GM23338 (cell line): ENCODE measurements around the gene ENDOU. TPM values are rescaled to one million over a fixed set of nuclear protein-coding genes. Genes with fewer than 3 reads are reported as not detected.

Experiments used
- ATAC-seq: fragments of 200-7000 bp; cut with Tn5 transposase; 3 replicates; pipeline ENCODE4 v1.9.1; 2020
- DNase-seq: peaks from one replicate; pipeline ENCODE4 v3.0.0-alpha.2; 2015; ENCODE audit warnings: low spot score
- H2AFZ ChIP-seq: fragments of 200-600 bp; sonication (generic); 2 replicates; pipeline ENCODE4 v1.8.0; 2016; ENCODE audit warnings: antibody characterized with exemption, mild to moderate bottlenecking, moderate library complexity
- H3F3A ChIP-seq: fragments of 200-600 bp; sonication (generic); replicated peaks from 2 replicates; pipeline ENCODE4 v1.8.0; 2017; ENCODE audit warnings: antibody characterized with exemption, mixed run types, low read depth
- H3K27ac ChIP-seq: fragments of 200-600 bp; sonication (generic); 2 replicates; pipeline ENCODE4 v1.6.1; 2016; ENCODE audit warnings: low read depth
- H3K27me3 ChIP-seq: fragments of 200-600 bp; sonication (generic); 2 replicates; pipeline ENCODE4 v1.8.0; 2016; ENCODE audit warnings: mild to moderate bottlenecking, mixed run types, moderate library complexity; ENCODE audit not compliant: insufficient read depth
- H3K36me3 ChIP-seq: fragments of 200-600 bp; sonication (generic); 2 replicates; pipeline ENCODE4 v1.8.0; 2016; ENCODE audit warnings: mild to moderate bottlenecking; ENCODE audit not compliant: insufficient read depth
- H3K4me1 ChIP-seq: fragments of 200-600 bp; sonication (generic); 2 replicates; pipeline ENCODE4 v1.8.0; 2016; ENCODE audit warnings: mild to moderate bottlenecking, moderate library complexity; ENCODE audit not compliant: insufficient read depth
- H3K4me2 ChIP-seq: fragments of 200-600 bp; sonication (generic); 2 replicates; pipeline ENCODE4 v1.7.1; 2017; ENCODE audit warnings: mixed run types
- H3K4me3 ChIP-seq: fragments of 200-600 bp; sonication (generic); 2 replicates; pipeline ENCODE4 v1.6.1; 2016; ENCODE audit warnings: mixed run types
- H3K79me2 ChIP-seq: fragments of 200-600 bp; sonication (generic); replicated peaks from 2 replicates; pipeline ENCODE4 v1.8.0; 2017; ENCODE audit warnings: mild to moderate bottlenecking; ENCODE audit not compliant: insufficient read depth
- H3K9me2 ChIP-seq: fragments of 200-600 bp; sonication (generic); 2 replicates; pipeline ENCODE4 v1.8.0; 2017; ENCODE audit not compliant: insufficient read depth
- H4K20me1 ChIP-seq: fragments of 200-600 bp; sonication (generic); replicated peaks from 2 replicates; pipeline ENCODE4 v1.8.0; 2017; ENCODE audit warnings: mild to moderate bottlenecking; ENCODE audit not compliant: insufficient read depth
- H3K27ac Mint-ChIP-seq: 2 replicates; pipeline ENCODE4 v1.8.0; 2020; ENCODE audit warnings: inconsistent platforms, mild to moderate bottlenecking, moderate library complexity, mixed read lengths
- H3K27me3 Mint-ChIP-seq: 3 replicates; pipeline ENCODE4 v1.8.0; 2022; ENCODE audit warnings: low read depth, mild to moderate bottlenecking, moderate library complexity, mixed read lengths, inconsistent platforms; ENCODE audit not compliant: insufficient read depth, poor library complexity
- H3K36me3 Mint-ChIP-seq: 3 replicates; pipeline ENCODE4 v1.8.0; 2021; ENCODE audit warnings: low read depth, mild to moderate bottlenecking, inconsistent platforms, moderate library complexity, mixed read lengths
- H3K4me1 Mint-ChIP-seq: 3 replicates; pipeline ENCODE4 v1.8.0; 2020; ENCODE audit warnings: mild to moderate bottlenecking, inconsistent platforms, mixed read lengths
- H3K4me3 Mint-ChIP-seq: 3 replicates; pipeline ENCODE4 v1.8.0; 2021; ENCODE audit warnings: moderate library complexity, mild to moderate bottlenecking, inconsistent platforms, mixed read lengths
- H3K9me3 Mint-ChIP-seq: 3 replicates; pipeline ENCODE4 v1.8.0; 2020; ENCODE audit warnings: moderate library complexity, mild to moderate bottlenecking, inconsistent platforms, mixed read lengths
- CREB1 ChIP-seq: fragments of 250-450 bp; sonication (Bioruptor Pico); IDR thresholded peaks from 2 replicates; pipeline ENCODE4 v1.5.0; 2020; ENCODE audit warnings: low read depth, mild to moderate bottlenecking, moderate library complexity
- EZH2 ChIP-seq: fragments of 200-600 bp; sonication (generic); IDR thresholded peaks from one replicate; pipeline ENCODE4 v1.8.0; 2017; ENCODE audit warnings: antibody characterized with exemption, mild to moderate bottlenecking, low read depth; ENCODE audit not compliant: unreplicated experiment
- EZH2phosphoT487 ChIP-seq: fragments of 200-600 bp; sonication (generic); IDR thresholded peaks from one replicate; pipeline ENCODE4 v1.8.1; 2018; ENCODE audit warnings: antibody characterized with exemption; ENCODE audit not compliant: unreplicated experiment
- JUNB ChIP-seq: IDR thresholded peaks from one replicate; pipeline ENCODE4 v1.6.1; 2016; ENCODE audit warnings: antibody characterized with exemption; ENCODE audit not compliant: unreplicated experiment
- NANOG ChIP-seq: IDR thresholded peaks from 2 replicates; pipeline ENCODE4 v1.6.1; 2016; ENCODE audit warnings: antibody characterized with exemption, borderline replicate concordance
- POLR2AphosphoS5 ChIP-seq: IDR thresholded peaks from 2 replicates; pipeline ENCODE4 v1.6.1; 2016; ENCODE audit warnings: antibody characterized with exemption, low read depth
- STAT1 ChIP-seq: IDR thresholded peaks from one replicate; pipeline ENCODE4 v1.6.1; 2016; ENCODE audit warnings: antibody characterized with exemption; ENCODE audit not compliant: unreplicated experiment
- ZNF114 ChIP-seq: fragments of 250-450 bp; sonication (Bioruptor Pico); IDR thresholded peaks from 2 replicates; pipeline ENCODE4 v1.5.0; 2020; ENCODE audit warnings: mild to moderate bottlenecking, moderate library complexity
- ZNF331 ChIP-seq: fragments of 250-450 bp; sonication (Bioruptor Pico); IDR thresholded peaks from 2 replicates; pipeline ENCODE4 v1.5.0; 2020; ENCODE audit warnings: low read depth, mild to moderate bottlenecking, moderate library complexity
- long read RNA-seq: library from polyadenylated mRNA; unstranded; transcript quantifications from one replicate; pipeline ENCODE4 v2.0.0, GENCODE V29; 2020; ENCODE audit not compliant: unreplicated experiment
- polyA plus RNA-seq: library from polyadenylated mRNA; unstranded; fragments of >200 nt; fragmentation: Nextera tagmentation; extraction: Ambion mirVana; gene quantifications from 2 replicates; pipeline ENCODE4 v1.2.1, GENCODE V29; 2016
- total RNA-seq: library from RNA; depleted of rRNA; stranded (reverse); fragments of >200 nt; shearing (Covaris generic); gene quantifications from 2 replicates; pipeline ENCODE4 v1.2.3, GENCODE V29; 2014; rRNA removed
- TF ChIP-seq, protein P1 (sequence below), 2 experiments: fragments of 200-600 bp in 1 of 2; sonication (generic) in 1 of 2; conservative IDR thresholded peaks; 2 replicates each; pipeline versions ENCODE4 v1.5.1 to v1.6.1; 2016 to 2017; ENCODE audit warnings: antibody characterized with exemption in 2 of 2, low read depth in 2 of 2, mild to moderate bottlenecking in 2 of 2, moderate library complexity in 1 of 2
- TF ChIP-seq, protein P2 (sequence below): IDR thresholded peaks from 2 replicates; pipeline ENCODE4 v1.6.1; 2016; ENCODE audit warnings: antibody characterized with exemption
- TF ChIP-seq, protein P3 (sequence below): fragments of 250-450 bp; sonication (Bioruptor Pico); IDR thresholded peaks from 2 replicates; pipeline ENCODE4 v1.5.0; 2020; ENCODE audit warnings: mild to moderate bottlenecking, moderate library complexity
- TF ChIP-seq, protein P4 (sequence below): IDR thresholded peaks from one replicate; pipeline ENCODE4 v1.6.1; 2018; ENCODE audit warnings: antibody characterized with exemption; ENCODE audit not compliant: unreplicated experiment

Gene ENDOU, protein sequence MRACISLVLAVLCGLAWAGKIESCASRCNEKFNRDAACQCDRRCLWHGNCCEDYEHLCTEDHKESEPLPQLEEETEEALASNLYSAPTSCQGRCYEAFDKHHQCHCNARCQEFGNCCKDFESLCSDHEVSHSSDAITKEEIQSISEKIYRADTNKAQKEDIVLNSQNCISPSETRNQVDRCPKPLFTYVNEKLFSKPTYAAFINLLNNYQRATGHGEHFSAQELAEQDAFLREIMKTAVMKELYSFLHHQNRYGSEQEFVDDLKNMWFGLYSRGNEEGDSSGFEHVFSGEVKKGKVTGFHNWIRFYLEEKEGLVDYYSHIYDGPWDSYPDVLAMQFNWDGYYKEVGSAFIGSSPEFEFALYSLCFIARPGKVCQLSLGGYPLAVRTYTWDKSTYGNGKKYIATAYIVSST
- total RNA-seq (not detected in 2 replicates), polyA plus RNA-seq (not detected in 2 replicates)
- long read RNA-seq, result 0 reads

- ATAC-seq (no peak), DNase-seq (no peak)
- Mint-ChIP-seq H3K27me3 (peaks cover 11% of the 10 kb centered on the region), H3K9me3 (no peaks in the 10 kb centered on the region), H3K36me3 (no peaks in the 10 kb centered on the region; the same call in 2 of the 3 replicates), H3K4me1 (no peaks in the 10 kb centered on the region), H3K27ac (no peak within 1 kb of the TSS), H3K4me3 (no peak within 1 kb of the TSS)
- Histone ChIP-seq H3K27me3 (no peaks in the 10 kb centered on the region), H3K27ac (no peak within 1 kb of the TSS), H3K4me2 (no peak within 1 kb of the TSS), H3K36me3 (no peaks in the 10 kb centered on the region), H3K9me2 (no peaks in the 10 kb centered on the region), H4K20me1 (no peaks in the 10 kb centered on the region), H3K4me3 (no peak within 1 kb of the TSS), H2AFZ (no peak within 1 kb of the TSS), H3K4me1 (no peaks in the 10 kb centered on the region), H3K79me2 (no peaks in the 10 kb centered on the region), H3F3A (no peaks in the 10 kb centered on the region)
- TF ChIP-seq STAT1, result no peak
- TF ChIP-seq, protein P1, sequence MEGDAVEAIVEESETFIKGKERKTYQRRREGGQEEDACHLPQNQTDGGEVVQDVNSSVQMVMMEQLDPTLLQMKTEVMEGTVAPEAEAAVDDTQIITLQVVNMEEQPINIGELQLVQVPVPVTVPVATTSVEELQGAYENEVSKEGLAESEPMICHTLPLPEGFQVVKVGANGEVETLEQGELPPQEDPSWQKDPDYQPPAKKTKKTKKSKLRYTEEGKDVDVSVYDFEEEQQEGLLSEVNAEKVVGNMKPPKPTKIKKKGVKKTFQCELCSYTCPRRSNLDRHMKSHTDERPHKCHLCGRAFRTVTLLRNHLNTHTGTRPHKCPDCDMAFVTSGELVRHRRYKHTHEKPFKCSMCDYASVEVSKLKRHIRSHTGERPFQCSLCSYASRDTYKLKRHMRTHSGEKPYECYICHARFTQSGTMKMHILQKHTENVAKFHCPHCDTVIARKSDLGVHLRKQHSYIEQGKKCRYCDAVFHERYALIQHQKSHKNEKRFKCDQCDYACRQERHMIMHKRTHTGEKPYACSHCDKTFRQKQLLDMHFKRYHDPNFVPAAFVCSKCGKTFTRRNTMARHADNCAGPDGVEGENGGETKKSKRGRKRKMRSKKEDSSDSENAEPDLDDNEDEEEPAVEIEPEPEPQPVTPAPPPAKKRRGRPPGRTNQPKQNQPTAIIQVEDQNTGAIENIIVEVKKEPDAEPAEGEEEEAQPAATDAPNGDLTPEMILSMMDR (conservative IDR thresholded peaks at IDR 0.05; ENCODE audit: low read depth in 2 of 2), result no peak
- TF ChIP-seq ZNF331 (CRISPR knock-in tag), result no peak
- no peak for TF ChIP-seq NANOG
- TF ChIP-seq CREB1 (CRISPR knock-in tag), result no peak
- TF ChIP-seq ZNF114 (CRISPR knock-in tag), result no peak
- no peak for TF ChIP-seq JUNB
- no peak for TF ChIP-seq EZH2phosphoT487
- TF ChIP-seq, protein P2, sequence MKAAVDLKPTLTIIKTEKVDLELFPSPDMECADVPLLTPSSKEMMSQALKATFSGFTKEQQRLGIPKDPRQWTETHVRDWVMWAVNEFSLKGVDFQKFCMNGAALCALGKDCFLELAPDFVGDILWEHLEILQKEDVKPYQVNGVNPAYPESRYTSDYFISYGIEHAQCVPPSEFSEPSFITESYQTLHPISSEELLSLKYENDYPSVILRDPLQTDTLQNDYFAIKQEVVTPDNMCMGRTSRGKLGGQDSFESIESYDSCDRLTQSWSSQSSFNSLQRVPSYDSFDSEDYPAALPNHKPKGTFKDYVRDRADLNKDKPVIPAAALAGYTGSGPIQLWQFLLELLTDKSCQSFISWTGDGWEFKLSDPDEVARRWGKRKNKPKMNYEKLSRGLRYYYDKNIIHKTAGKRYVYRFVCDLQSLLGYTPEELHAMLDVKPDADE, result no peak
- TF ChIP-seq POLR2AphosphoS5, result no peak
- TF ChIP-seq, protein P3, sequence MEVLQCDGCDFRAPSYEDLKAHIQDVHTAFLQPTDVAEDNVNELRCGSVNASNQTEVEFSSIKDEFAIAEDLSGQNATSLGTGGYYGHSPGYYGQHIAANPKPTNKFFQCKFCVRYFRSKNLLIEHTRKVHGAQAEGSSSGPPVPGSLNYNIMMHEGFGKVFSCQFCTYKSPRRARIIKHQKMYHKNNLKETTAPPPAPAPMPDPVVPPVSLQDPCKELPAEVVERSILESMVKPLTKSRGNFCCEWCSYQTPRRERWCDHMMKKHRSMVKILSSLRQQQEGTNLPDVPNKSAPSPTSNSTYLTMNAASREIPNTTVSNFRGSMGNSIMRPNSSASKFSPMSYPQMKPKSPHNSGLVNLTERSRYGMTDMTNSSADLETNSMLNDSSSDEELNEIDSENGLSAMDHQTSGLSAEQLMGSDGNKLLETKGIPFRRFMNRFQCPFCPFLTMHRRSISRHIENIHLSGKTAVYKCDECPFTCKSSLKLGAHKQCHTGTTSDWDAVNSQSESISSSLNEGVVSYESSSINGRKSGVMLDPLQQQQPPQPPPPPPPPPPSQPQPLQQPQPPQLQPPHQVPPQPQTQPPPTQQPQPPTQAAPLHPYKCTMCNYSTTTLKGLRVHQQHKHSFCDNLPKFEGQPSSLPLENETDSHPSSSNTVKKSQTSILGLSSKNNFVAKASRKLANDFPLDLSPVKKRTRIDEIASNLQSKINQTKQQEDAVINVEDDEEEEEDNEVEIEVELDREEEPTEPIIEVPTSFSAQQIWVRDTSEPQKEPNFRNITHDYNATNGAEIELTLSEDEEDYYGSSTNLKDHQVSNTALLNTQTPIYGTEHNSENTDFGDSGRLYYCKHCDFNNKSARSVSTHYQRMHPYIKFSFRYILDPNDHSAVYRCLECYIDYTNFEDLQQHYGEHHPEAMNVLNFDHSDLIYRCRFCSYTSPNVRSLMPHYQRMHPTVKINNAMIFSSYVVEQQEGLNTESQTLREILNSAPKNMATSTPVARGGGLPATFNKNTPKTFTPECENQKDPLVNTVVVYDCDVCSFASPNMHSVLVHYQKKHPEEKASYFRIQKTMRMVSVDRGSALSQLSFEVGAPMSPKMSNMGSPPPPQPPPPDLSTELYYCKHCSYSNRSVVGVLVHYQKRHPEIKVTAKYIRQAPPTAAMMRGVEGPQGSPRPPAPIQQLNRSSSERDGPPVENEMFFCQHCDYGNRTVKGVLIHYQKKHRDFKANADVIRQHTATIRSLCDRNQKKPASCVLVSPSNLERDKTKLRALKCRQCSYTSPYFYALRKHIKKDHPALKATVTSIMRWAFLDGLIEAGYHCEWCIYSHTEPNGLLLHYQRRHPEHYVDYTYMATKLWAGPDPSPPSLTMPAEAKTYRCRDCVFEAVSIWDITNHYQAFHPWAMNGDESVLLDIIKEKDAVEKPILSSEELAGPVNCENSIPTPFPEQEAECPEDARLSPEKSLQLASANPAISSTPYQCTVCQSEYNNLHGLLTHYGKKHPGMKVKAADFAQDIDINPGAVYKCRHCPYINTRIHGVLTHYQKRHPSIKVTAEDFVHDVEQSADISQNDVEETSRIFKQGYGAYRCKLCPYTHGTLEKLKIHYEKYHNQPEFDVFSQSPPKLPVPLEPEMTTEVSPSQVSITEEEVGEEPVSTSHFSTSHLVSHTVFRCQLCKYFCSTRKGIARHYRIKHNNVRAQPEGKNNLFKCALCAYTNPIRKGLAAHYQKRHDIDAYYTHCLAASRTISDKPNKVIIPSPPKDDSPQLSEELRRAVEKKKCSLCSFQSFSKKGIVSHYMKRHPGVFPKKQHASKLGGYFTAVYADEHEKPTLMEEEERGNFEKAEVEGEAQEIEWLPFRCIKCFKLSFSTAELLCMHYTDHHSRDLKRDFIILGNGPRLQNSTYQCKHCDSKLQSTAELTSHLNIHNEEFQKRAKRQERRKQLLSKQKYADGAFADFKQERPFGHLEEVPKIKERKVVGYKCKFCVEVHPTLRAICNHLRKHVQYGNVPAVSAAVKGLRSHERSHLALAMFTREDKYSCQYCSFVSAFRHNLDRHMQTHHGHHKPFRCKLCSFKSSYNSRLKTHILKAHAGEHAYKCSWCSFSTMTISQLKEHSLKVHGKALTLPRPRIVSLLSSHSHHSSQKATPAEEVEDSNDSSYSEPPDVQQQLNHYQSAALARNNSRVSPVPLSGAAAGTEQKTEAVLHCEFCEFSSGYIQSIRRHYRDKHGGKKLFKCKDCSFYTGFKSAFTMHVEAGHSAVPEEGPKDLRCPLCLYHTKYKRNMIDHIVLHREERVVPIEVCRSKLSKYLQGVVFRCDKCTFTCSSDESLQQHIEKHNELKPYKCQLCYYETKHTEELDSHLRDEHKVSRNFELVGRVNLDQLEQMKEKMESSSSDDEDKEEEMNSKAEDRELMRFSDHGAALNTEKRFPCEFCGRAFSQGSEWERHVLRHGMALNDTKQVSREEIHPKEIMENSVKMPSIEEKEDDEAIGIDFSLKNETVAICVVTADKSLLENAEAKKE (CRISPR knock-in tag), result no peak
- TF ChIP-seq, protein P4, sequence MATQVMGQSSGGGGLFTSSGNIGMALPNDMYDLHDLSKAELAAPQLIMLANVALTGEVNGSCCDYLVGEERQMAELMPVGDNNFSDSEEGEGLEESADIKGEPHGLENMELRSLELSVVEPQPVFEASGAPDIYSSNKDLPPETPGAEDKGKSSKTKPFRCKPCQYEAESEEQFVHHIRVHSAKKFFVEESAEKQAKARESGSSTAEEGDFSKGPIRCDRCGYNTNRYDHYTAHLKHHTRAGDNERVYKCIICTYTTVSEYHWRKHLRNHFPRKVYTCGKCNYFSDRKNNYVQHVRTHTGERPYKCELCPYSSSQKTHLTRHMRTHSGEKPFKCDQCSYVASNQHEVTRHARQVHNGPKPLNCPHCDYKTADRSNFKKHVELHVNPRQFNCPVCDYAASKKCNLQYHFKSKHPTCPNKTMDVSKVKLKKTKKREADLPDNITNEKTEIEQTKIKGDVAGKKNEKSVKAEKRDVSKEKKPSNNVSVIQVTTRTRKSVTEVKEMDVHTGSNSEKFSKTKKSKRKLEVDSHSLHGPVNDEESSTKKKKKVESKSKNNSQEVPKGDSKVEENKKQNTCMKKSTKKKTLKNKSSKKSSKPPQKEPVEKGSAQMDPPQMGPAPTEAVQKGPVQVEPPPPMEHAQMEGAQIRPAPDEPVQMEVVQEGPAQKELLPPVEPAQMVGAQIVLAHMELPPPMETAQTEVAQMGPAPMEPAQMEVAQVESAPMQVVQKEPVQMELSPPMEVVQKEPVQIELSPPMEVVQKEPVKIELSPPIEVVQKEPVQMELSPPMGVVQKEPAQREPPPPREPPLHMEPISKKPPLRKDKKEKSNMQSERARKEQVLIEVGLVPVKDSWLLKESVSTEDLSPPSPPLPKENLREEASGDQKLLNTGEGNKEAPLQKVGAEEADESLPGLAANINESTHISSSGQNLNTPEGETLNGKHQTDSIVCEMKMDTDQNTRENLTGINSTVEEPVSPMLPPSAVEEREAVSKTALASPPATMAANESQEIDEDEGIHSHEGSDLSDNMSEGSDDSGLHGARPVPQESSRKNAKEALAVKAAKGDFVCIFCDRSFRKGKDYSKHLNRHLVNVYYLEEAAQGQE, result no peak
- no peak for TF ChIP-seq EZH2
Measured at GRCh38 chr12:47725091-47725772, at the start of gene ENDOU. Gene ENDOU, minus strand, starts transcription at chr12:47725490. Its CDS starts 77 bp downstream, at chr12:47725413.
